H9 (cell line): ENCODE results near the gene DNAJB6. TPM values are rescaled to one million over a fixed set of nuclear protein-coding genes. Genes with fewer than 3 reads are reported as not detected.

ENCODE experiments used
- DNase-seq: peaks from one replicate; pipeline ENCODE4 v3.0.0-alpha.2; 2017
- H2AFZ ChIP-seq: one replicate; pipeline ENCODE4 v1.6.1; 2013; ENCODE audit warnings: mild to moderate bottlenecking, low read length, control low read depth, moderate library complexity
- H2AK5ac ChIP-seq: 2 replicates; pipeline ENCODE4 v1.6.1; 2013; ENCODE audit warnings: low read length, control low read depth, mixed read lengths; ENCODE audit not compliant: insufficient read length
- H2BK120ac ChIP-seq: one replicate; pipeline ENCODE4 v1.6.1; 2013; ENCODE audit warnings: low read depth, mild to moderate bottlenecking, low read length, control low read depth, inconsistent platforms; ENCODE audit not compliant: poor library complexity, severe bottlenecking
- H2BK12ac ChIP-seq: 2 replicates; pipeline ENCODE4 v1.6.1; 2013; ENCODE audit warnings: low read length, control low read depth, mixed read lengths, low read depth; ENCODE audit not compliant: insufficient read length
- H2BK15ac ChIP-seq: 2 replicates; pipeline ENCODE4 v1.6.1; 2013; ENCODE audit warnings: low read depth, low read length, control low read depth
- H2BK20ac ChIP-seq: one replicate; pipeline ENCODE4 v1.6.1; 2013; ENCODE audit warnings: low read depth, mild to moderate bottlenecking, low read length, control low read depth, inconsistent platforms; ENCODE audit not compliant: poor library complexity, severe bottlenecking
- H2BK5ac ChIP-seq: 2 replicates; pipeline ENCODE4 v1.6.1; 2013; ENCODE audit warnings: low read length, control low read depth, mixed read lengths; ENCODE audit not compliant: insufficient read length
- H3K14ac ChIP-seq: 2 replicates; pipeline ENCODE4 v1.6.1; 2013; ENCODE audit warnings: low read length, control low read depth; ENCODE audit not compliant: insufficient read depth
- H3K18ac ChIP-seq: 2 replicates; pipeline ENCODE4 v1.6.1; 2013; ENCODE audit warnings: low read depth, mild to moderate bottlenecking, mixed read lengths, low read length, control low read depth; ENCODE audit not compliant: insufficient read length
- H3K23ac ChIP-seq: 2 replicates; pipeline ENCODE4 v1.6.1; 2013; ENCODE audit warnings: low read length, control low read depth, mixed read lengths, low read depth; ENCODE audit not compliant: insufficient read length
- H3K23me2 ChIP-seq: 2 replicates; pipeline ENCODE4 v1.6.1; 2013; ENCODE audit warnings: low read depth, mild to moderate bottlenecking, mixed read lengths, low read length, control low read depth; ENCODE audit not compliant: insufficient read length, poor library complexity, severe bottlenecking
- H3K27ac ChIP-seq: 2 replicates; pipeline ENCODE4 v1.5.1; 2013; ENCODE audit warnings: low read length, control low read depth, mixed read lengths, low read depth; ENCODE audit not compliant: insufficient read length
- H3K27me3 ChIP-seq: 2 replicates; pipeline ENCODE4 v1.6.1; 2013; ENCODE audit warnings: low read length, control low read depth, inconsistent platforms; ENCODE audit not compliant: insufficient read depth
- H3K4ac ChIP-seq: 2 replicates; pipeline ENCODE4 v1.6.1; 2013; ENCODE audit warnings: low read depth, mild to moderate bottlenecking, control low read depth, inconsistent platforms, low read length, moderate library complexity
- H3K4me1 ChIP-seq: 2 replicates; pipeline ENCODE4 v1.6.1; 2013; ENCODE audit warnings: low read length, control low read depth, inconsistent platforms; ENCODE audit not compliant: insufficient read depth
- H3K4me2 ChIP-seq: 2 replicates; pipeline ENCODE4 v1.6.1; 2013; ENCODE audit warnings: low read length, control low read depth, mixed read lengths; ENCODE audit not compliant: insufficient read length, insufficient read depth
- H3K56ac ChIP-seq: 2 replicates; pipeline ENCODE4 v1.6.1; 2013; ENCODE audit warnings: low read depth, mild to moderate bottlenecking, mixed read lengths, low read length, control low read depth; ENCODE audit not compliant: insufficient read length
- H3K79me1 ChIP-seq: 2 replicates; pipeline ENCODE4 v1.6.1; 2013; ENCODE audit warnings: low read depth, mild to moderate bottlenecking, moderate library complexity, low read length, control low read depth, inconsistent platforms; ENCODE audit not compliant: insufficient read depth, poor library complexity, severe bottlenecking
- H3K79me2 ChIP-seq: 2 replicates; pipeline ENCODE4 v1.6.1; 2013; ENCODE audit warnings: low read length, control low read depth, inconsistent platforms; ENCODE audit not compliant: insufficient read depth
- H3K9ac ChIP-seq: 2 replicates; pipeline ENCODE4 v1.6.1; 2013; ENCODE audit warnings: low read length, control low read depth, mixed read lengths; ENCODE audit not compliant: insufficient read length; ENCODE audit errors: extremely low read depth
- H3K9me3 ChIP-seq: one replicate; pipeline ENCODE4 v1.6.1; 2013; ENCODE audit warnings: low read depth, low read length, inconsistent platforms; ENCODE audit not compliant: control insufficient read depth
- H3T11ph ChIP-seq: one replicate; pipeline ENCODE4 v1.6.1; 2013; ENCODE audit warnings: mild to moderate bottlenecking, low read length, control low read depth, inconsistent platforms
- H4K20me1 ChIP-seq: one replicate; pipeline ENCODE4 v1.6.1; 2013; ENCODE audit not compliant: control insufficient read depth, insufficient read length, insufficient read depth
- H4K5ac ChIP-seq: 2 replicates; pipeline ENCODE4 v1.6.1; 2013; ENCODE audit warnings: low read depth, mild to moderate bottlenecking, mixed read lengths, low read length, control low read depth; ENCODE audit not compliant: insufficient read length
- H4K8ac ChIP-seq: replicated peaks from 2 replicates; pipeline ENCODE4 v1.6.1; 2013; ENCODE audit warnings: low read length, control low read depth, mixed read lengths, low read depth; ENCODE audit not compliant: insufficient read length
- H4K91ac ChIP-seq: 2 replicates; pipeline ENCODE4 v1.6.1; 2013; ENCODE audit warnings: low read depth, mild to moderate bottlenecking, moderate library complexity, mixed read lengths, low read length, control low read depth; ENCODE audit not compliant: insufficient read length
- H3K27ac Mint-ChIP-seq, 3 experiments: 2 replicates in 2 of 3; 3 replicates in 1 of 3; pipeline ENCODE4 v1.8.0; 2020 to 2021; ENCODE audit warnings: mixed read lengths in 3 of 3, mild to moderate bottlenecking in 1 of 3, moderate library complexity in 1 of 3
- H3K27me3 Mint-ChIP-seq: 2 replicates; pipeline ENCODE4 v1.8.0; 2021; ENCODE audit warnings: low read depth, mild to moderate bottlenecking, moderate library complexity, mixed read lengths
- H3K36me3 Mint-ChIP-seq, 3 experiments: 2 replicates in 2 of 3; 3 replicates in 1 of 3; pipeline ENCODE4 v1.8.0; 2020 to 2021; ENCODE audit warnings: low read depth in 3 of 3, mixed read lengths in 3 of 3; ENCODE audit not compliant: insufficient read depth in 1 of 3
- H3K4me1 Mint-ChIP-seq, 2 experiments: 2 replicates each; pipeline ENCODE4 v1.8.0; 2020; ENCODE audit warnings: mixed read lengths in 2 of 2
- H3K4me3 Mint-ChIP-seq, 2 experiments: 2 replicates in 1 of 2; 3 replicates in 1 of 2; pipeline ENCODE4 v1.8.0; 2020 to 2021; ENCODE audit warnings: mild to moderate bottlenecking in 2 of 2, mixed read lengths in 2 of 2, moderate library complexity in 1 of 2
- H3K9me3 Mint-ChIP-seq, 2 experiments: 2 replicates in 1 of 2; 3 replicates in 1 of 2; pipeline ENCODE4 v1.8.0; 2020; ENCODE audit warnings: mild to moderate bottlenecking in 2 of 2, mixed read lengths in 2 of 2, moderate library complexity in 1 of 2
- CTCF ChIP-seq: fragments of 200-600 bp; sonication (generic); conservative IDR thresholded peaks from 3 replicates; pipeline ENCODE4 v1.8.0; 2021; ENCODE audit warnings: antibody characterized with exemption, mild to moderate bottlenecking
- WGBS: extraction: QIAGEN DNeasy Blood & Tissue Kit; methylation state at CpG from one replicate; pipeline ENCODE4 v1.1.7; 2013; ENCODE audit warnings: missing lambda C conversion rate, low lambda C conversion rate, mixed read lengths; ENCODE audit not compliant: insufficient read length; ENCODE audit errors: extremely low coverage; 5-methylcytosine and 5-hydroxymethylcytosine counted together
- total RNA-seq: library from RNA; stranded (reverse); gene quantifications from 2 replicates; pipeline ENCODE4 v1.2.1, GENCODE V29; 2021

The DNAJB6 gene
- total RNA-seq, 1 experiment from 2014 or later = 215 TPM

- no peak for TF ChIP-seq CTCF
- Mint-ChIP-seq H3K9me3 (no peaks in the 10 kb centered on the region), H3K4me3 (no peak overlapping the region), H3K27me3 (no peaks in the 10 kb centered on the region), H3K36me3 (peaks cover 47 to 87% (median 76%) of the 10 kb centered on the region in 3 experiments), H3K27ac (peak overlapping the region in 2 of 3 experiments; percentile 46 to 73; a peak in 4 of 7 replicates), H3K4me1 (peaks cover 30 to 48% of the 10 kb centered on the region in 2 experiments)
- Histone ChIP-seq H2AFZ (no peak overlapping the region), H3T11ph (no peak overlapping the region), H4K91ac (no peak overlapping the region), H3K14ac (no peak overlapping the region), H3K27me3 (no peaks in the 10 kb centered on the region), H4K20me1 (peaks cover 7% of the 10 kb centered on the region), H3K4me1 (peaks cover 3% of the 10 kb centered on the region), H2AK5ac (no peak overlapping the region), H2BK12ac (no peak overlapping the region), H3K56ac (no peak overlapping the region), H2BK20ac (no peak overlapping the region), H2BK120ac (no peak overlapping the region), H3K27ac (no peak overlapping the region), H3K23me2 (no peaks in the 10 kb centered on the region), H3K18ac (no peak overlapping the region), H4K8ac (no peak overlapping the region), H3K79me1 (peaks cover 6% of the 10 kb centered on the region), H2BK15ac (no peak overlapping the region), H2BK5ac (no peak overlapping the region), H3K9me3 (no peaks in the 10 kb centered on the region), H3K4me2 (no peak overlapping the region), H4K5ac (no peak overlapping the region), H3K23ac (no peak overlapping the region), H3K9ac (no peak overlapping the region), H3K4ac (no peak overlapping the region), H3K79me2 (peaks cover 80% of the 10 kb centered on the region)
- WGBS = no CpG with 5 or more reads among the region's 7 CpGs
- DNase-seq = no peak
Measured at GRCh38 chr7:157375410-157375809, 38.6 kb downstream of the DNAJB6 start.
